HG03432 (cell line): ENCODE results near the gene COX7A2.

Experiments used
- ATAC-seq: cut with Tn5 transposase; IDR thresholded peaks from one replicate; pipeline ENCODE4 v1.9.1; 2021; ENCODE audit warnings: mild to moderate bottlenecking, moderate library complexity; ENCODE audit not compliant: unreplicated experiment

The COX7A2 gene

GRCh38 chr6:75268988-75269354 is 25.4 kb upstream of the COX7A2 start:
- no peak for ATAC-seq

DNA sequence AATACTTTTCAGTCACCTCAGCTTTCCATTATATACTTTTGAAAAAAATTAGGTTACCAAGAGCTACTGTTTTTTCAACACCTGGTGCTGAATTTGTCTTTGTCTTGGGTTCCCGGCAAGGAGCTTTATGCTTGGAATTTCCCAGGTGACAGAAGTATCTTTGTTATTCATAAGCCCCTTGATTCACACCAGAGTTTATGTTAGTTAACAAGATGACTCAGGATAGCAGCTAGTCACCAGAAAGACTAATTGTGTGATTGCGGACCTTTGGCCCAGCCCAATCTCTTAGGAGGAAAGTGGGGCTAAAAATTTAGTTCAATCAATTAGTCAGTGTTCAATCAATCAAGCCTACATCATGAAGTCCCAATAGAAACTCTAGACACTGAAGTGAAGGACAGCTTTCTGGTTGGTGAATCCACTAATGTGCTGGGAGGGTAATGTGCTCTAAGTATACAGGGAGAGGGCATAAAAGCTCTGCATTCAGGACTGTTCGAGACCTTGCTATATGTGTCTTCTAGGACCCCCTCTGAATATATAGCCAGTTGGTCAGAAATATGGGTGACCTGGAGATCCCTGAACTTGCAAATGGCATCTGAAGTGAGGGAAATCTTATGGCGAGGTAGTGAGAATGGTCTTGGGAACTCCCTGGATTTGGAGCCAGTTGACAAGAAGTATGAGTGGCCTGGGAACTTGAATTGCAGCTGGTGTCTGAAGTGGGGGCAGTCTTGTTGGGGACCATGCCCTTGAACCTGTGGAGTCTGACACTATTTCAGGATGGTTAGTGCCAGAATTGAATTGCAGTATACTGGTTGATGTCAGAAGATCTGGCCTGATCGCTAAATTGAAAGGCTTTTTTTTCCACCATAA is 24.8 kb upstream of the COX7A2 start:
- no peak for ATAC-seq

GRCh38 chr6:75267461-75267860 is 23.9 kb upstream of the COX7A2 start:
- no peak for ATAC-seq

DNA sequence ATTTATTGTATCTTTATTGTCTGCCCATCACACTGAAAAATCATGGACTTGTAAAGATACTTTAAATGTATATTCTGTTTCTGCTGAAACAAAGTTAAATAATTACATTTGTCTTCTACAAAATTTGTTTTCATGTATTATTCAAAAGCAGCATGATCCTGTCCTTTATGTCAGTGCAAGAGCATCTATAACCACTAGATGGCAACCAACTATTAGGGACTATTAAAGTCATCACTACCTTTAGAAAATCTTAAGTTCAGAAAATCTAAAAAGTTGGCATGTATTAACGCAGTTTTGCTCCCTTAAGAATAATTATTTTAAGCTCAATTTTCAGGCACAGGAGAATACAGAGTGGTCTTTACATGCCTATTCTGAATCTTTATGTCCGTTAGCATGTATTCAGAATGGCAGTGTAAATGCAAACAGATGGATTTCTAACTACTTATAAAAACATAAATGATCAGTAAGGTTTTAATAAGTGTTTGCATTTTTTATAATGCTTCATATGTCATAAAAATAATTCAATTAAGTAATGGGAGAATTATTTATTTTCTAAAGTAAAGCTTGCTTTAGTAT is 23.2 kb upstream of the COX7A2 start:
- ATAC-seq = peak; percentile 77

DNA sequence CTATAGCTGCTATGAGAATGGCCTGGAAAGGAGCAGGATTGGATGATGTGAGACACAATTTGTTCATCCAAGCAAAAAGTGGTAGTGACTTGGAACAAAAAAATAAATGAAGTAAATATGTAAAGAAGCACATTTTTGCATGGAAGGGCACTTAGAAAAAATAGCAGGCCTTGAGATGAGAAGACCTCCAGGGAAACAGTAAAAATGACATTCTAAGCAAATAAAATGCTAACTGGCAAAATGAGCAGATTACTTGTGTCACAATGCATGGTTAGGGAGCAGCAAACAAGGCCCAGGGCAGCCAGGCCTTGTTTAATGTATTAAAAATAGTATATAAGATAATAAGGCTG is 19.8 kb upstream of the COX7A2 start:
- no peak for ATAC-seq

DNA sequence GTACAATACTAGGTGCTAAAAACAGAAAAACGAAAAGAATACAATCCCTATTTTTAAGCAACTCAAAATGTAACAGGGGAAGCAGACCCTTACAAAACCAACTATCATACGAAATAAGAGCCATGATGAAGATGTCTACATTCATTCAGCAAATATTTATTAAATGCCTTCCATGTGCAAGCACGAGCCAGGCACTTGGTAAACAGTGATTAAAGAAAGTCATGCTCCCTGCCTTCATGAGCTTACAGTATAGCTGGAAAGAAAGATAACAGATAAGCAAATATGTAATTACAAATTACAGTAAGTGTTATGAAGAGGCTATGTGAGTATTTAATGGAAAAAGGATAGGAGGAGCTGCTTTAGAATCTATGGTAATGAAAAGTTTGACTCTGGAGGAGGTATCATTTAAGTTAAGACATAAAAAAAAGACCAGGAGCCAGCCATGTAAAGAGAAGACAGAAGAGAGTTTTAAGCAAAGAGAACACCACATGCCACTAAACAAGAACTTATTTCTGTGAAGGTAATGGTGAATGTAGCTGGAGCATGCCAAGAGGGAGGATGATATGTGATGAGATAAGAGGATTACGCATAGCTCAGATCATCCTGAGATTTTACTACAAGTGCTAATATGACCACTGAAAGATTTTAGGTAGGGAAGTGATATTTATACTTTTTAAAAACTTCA is 19.3 kb upstream of the COX7A2 start:
- ATAC-seq = no peak

- ATAC-seq = no peak
Measured at GRCh38 chr6:75261299-75261698, 17.7 kb upstream of the COX7A2 start.

DNA sequence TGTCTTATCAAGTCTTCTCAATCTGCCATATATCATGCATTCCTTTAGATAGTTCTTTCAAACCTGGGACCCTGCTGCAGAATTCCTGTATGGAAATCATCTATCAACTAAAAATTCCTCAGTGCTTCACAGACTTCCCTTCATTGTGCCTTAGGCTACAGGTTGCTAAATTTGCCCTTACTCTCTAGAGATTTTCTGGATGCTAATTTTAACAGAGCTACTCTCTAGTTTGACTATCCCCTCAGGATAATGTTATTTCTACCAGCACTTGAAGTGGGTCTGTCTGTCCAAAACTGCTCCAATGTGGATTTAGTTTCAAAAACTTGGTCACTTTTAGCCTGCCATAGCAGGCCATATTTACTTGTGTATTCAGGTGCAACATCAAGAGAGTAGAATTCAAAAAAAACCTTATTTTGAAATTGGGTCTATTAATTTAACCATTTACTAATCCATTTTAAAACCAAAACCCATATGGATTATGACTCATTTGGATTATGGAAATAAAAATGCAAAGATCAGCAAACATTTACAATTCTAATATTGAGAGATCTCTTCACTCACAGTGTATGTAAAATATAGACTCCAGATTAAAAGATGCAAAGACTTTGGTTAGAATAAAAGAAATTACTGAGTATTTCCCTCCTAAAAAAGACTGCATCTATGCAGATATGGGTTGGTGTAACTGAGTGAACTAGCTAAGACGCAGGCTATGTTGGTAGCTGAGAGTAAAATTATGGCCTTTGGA is 13.9 kb upstream of the COX7A2 start:
- ATAC-seq = no peak

DNA sequence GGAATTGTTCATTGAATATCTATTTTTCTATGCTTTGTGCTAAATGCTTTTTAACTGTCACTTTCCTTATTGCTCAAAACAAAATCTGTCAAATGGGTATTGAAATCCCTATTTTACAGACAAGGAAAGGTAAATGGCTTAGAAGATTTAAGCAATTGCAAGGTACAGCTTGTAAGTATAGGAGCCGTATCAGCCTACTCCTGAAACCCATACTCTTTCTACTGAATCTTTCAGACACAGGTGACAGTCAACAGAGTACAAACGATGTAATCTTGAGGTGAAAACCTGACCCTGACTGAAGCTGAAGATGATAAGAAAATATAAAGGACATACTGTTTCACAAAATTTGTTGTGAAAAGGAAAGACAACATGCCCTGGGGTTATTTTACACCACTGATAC is 7.0 kb upstream of the COX7A2 start:
- ATAC-seq = no peak

GRCh38 chr6:75249837-75250236 is 6.2 kb upstream of the COX7A2 start:
- ATAC-seq = no peak

GRCh38 chr6:75246386-75246785 is 2.8 kb upstream of the COX7A2 start:
- no peak for ATAC-seq

GRCh38 chr6:75244063-75244584 is 523 bp upstream of the COX7A2 start:
- peak; percentile 16 for ATAC-seq

GRCh38 chr6:75236630-75237029 is 7.0 kb downstream of the COX7A2 start:
- ATAC-seq = no peak

GRCh38 chr6:75235271-75235670 is 8.3 kb downstream of the COX7A2 start:
- no peak for ATAC-seq

- no peak for ATAC-seq
Measured at GRCh38 chr6:75234126-75234865, 9.3 kb downstream of the COX7A2 start.

GRCh38 chr6:75233092-75233615 is 10.4 kb downstream of the COX7A2 start:
- no peak for ATAC-seq

DNA sequence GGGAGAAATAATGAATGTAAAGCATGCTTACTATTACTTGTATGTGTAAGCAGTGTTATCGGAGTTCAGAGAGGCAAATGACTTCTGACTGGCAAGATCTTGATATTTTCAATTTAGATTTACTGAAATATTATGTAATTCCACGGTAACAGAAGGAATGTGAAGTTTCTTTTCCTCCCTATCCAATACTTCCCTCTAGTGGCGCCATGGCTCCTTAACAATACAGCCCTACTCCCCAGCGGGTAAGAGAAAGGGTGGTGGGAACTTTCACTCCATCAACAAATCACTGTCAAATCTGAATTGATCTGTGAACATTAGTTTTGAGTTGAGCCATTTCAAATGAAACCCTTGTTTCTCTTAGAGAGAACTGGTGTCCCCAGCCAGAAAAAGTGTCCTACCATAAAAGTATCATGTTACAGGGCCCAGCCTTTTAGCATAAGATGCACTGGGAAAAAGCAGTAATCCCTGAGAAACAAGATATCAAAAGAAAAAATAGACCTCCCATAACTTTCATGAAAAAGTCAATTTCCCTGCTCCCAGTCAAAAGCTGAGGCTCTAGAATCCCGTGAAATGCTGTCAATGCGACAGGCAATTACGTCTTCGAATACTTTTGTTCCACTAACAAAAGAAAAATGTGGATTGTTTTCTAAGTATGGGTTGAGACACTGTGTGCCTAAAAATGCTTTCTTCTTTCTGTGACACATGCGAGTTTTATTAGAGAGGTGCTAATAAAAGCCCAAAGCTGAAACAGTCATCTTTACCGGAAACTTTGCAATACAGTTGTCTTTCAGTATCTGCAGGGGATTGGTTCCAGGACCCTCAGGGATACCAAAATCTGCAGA is 12.9 kb downstream of the COX7A2 start:
- ATAC-seq = no peak

DNA sequence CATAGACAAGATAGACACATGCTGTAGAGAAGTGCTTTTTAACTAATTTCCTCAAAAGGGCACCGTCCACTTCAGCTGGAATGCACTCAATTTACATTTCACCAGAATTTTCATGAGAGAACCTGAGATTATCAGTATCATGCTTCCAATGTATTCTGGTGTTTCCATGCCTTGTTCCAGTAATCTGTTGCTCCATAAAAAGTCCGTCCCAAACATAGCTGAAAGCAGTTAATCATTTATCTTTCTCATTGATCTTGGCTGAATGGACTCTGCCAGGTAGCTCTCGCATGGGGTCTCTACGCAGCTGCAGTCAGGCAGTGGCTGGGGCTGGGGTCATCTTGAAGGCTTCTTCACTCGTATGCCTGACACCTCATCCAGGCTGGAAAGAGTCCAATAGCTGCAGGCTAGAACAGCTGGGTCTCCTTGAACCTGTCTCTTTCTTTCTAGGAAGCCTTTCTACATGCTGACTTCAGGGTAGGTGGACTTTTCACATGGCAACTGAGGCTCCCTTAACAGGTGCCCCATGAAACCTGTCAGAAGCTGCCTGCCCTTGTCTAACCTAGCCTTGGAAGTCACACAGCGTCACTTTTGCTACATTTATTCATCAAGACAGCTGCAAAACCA is 19.2 kb downstream of the COX7A2 start:
- ATAC-seq = no peak

DNA sequence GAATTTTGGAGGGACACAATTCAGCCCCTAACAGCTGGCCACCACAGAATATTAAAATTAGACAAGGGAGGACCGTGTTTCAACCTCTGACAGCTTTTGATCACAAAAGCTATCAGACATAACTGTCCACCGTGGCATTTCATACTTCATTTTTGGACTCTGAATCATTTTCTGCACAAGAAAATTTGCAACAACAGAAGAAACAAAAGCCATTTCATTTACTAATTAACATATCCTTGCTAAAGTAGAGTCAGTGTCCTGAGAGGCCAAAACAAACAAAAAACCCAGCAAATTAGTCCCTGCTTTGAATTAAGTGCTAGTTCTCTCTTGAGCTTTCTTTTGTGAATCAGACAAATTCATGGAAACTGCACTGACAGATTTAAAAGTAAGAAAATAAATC is 20.2 kb downstream of the COX7A2 start:
- ATAC-seq = no peak
